Gastroesophageal sphincter (tissue), 3 donors: ENCODE results near the gene SMARCA2.

Experiments used
- POLR2A ChIP-seq, 2 donors: fragments of 450-650 bp; IDR thresholded peaks; one replicate each; pipeline ENCODE4 v1.6.1; 2017; ENCODE audit warnings: antibody characterized with exemption in 2 of 2, mild to moderate bottlenecking in 2 of 2, moderate library complexity in 1 of 2
- POLR2AphosphoS5 ChIP-seq: sonication (generic); formaldehyde crosslinking; IDR thresholded peaks from one replicate; pipeline ENCODE4 v1.6.1; 2017; ENCODE audit warnings: antibody characterized with exemption
- TF ChIP-seq, protein P1 (sequence below), 4 experiments: fragments of 200-600 bp in 2 of 4; fragments of 450-650 bp in 2 of 4; sonication (generic) in 1 of 4; IDR thresholded peaks; one replicate each; pipeline ENCODE4 v1.5.1; 2017 to 2019; ENCODE audit warnings: antibody characterized with exemption in 4 of 4, mild to moderate bottlenecking in 2 of 4, moderate library complexity in 2 of 4

GRCh38 chr9:2106666-2107065, 91.5 kb downstream of the SMARCA2 start:
- TF ChIP-seq, protein P1, sequence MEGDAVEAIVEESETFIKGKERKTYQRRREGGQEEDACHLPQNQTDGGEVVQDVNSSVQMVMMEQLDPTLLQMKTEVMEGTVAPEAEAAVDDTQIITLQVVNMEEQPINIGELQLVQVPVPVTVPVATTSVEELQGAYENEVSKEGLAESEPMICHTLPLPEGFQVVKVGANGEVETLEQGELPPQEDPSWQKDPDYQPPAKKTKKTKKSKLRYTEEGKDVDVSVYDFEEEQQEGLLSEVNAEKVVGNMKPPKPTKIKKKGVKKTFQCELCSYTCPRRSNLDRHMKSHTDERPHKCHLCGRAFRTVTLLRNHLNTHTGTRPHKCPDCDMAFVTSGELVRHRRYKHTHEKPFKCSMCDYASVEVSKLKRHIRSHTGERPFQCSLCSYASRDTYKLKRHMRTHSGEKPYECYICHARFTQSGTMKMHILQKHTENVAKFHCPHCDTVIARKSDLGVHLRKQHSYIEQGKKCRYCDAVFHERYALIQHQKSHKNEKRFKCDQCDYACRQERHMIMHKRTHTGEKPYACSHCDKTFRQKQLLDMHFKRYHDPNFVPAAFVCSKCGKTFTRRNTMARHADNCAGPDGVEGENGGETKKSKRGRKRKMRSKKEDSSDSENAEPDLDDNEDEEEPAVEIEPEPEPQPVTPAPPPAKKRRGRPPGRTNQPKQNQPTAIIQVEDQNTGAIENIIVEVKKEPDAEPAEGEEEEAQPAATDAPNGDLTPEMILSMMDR (IDR thresholded peaks at IDR 0.05) = no peak
- TF ChIP-seq POLR2AphosphoS5 (no peak), POLR2A (IDR thresholded peaks at IDR 0.05) (no peak)
